ENCODE results near the gene TMEM150B.

Gene TMEM150B, protein sequence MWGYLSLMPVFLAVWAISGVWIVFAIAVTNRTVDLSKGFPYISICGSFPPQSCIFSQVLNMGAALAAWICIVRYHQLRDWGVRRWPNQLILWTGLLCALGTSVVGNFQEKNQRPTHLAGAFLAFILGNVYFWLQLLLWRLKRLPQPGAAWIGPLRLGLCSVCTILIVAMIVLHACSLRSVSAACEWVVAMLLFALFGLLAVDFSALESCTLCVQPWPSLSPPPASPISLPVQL

DNA sequence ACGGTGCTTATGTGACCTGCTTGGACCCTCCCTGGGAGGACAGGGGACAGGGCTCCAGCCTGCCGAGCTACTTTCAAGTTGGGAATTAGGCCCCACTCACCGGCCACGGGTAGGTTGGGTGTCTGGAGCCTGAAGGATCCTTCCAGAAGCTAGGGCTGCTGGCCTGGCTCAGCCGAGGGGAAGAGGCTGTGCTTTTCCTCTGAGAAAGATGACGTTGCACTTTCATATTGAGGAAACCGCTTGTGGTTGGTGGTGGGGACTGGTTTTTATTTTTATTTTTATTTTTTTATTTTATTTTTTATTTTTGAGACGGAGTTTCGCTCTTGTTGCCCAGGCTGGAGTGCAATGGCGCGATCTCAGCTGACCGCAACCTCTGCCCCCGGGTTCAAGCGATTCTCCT, at the start of gene TMEM150B:
Gene TMEM150B, minus strand, starts transcription at position 170 of the 400 bp plus-strand sequence. CDS start 4,305 bp downstream, outside the sequence.
- no peak for DNase-seq (ENCODE audit: low read depth)

DNA sequence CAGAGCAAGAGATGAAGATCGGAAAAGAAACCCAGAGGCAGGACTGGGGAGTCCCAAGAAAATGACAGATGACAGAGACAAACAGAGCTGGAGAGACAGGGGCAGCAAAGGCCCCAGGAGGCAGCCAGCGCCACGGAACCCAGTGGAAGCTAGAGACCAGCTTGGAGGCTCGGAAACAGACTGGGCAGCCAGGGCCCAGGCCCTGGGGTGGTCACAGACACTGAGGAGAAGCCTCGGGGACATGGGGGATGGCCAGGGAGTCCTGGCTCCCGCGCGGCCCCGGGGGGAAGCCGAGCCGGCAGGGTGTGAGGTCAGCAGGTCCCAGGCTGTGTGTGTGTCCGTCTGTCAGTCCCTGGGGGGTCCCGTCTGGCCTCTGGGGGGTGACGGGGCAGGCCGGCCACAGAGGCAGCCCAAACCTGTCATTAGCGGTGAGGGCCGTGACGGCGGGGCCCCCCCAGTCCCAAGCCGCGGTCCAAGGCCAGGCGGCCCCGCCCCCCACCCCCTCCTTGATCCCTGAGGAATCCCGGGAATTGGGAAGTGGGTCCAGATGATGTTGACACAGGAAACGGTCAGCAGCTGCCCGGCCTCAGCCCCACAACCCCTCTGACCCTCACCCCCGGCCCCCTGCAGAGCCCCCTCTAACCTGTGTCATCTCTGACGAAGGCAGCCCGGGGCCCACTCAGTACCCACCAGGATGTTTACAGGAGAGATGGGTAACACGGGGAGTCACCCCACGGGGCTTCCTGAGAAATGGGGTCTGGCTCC, 49.0 kb upstream of the TMEM150B start:
- no peak for DNase-seq (ENCODE audit: low read depth)

DNA sequence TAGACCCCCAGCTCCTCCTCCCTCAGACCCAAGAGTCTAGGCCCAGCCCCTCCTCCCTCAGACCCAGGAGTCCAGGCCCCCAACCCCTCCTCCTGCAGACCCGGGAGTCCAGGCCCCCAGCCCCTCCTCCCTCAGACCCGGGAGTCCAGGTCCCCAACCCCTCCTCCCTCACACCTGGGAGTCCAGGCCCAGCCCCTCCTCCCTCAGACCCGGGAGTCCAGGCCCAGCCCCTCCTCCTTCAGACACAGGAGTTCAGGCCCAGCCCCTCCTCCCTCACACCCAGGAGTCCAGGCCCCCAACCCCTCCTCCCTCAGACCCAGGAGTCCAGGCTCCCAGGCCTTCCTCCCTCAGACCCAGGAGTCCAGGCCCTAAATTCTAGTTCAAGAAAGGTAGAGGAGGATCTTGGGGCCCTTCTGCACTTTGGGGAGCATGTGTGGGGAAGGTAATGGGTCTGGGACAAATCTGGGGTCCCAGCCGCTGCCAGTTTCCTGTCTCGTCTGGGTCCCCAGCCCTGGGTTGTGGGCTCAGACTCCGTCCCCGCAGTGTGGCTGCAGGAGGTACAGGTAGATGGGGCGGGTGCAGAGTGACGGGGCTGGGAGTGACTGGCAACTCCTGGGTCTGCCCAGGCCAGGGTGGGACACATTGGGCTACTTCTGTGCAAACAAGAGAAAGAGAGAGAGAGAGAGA, 48.3 kb upstream of the TMEM150B start:
- no peak for DNase-seq (ENCODE audit: low read depth)

DNA sequence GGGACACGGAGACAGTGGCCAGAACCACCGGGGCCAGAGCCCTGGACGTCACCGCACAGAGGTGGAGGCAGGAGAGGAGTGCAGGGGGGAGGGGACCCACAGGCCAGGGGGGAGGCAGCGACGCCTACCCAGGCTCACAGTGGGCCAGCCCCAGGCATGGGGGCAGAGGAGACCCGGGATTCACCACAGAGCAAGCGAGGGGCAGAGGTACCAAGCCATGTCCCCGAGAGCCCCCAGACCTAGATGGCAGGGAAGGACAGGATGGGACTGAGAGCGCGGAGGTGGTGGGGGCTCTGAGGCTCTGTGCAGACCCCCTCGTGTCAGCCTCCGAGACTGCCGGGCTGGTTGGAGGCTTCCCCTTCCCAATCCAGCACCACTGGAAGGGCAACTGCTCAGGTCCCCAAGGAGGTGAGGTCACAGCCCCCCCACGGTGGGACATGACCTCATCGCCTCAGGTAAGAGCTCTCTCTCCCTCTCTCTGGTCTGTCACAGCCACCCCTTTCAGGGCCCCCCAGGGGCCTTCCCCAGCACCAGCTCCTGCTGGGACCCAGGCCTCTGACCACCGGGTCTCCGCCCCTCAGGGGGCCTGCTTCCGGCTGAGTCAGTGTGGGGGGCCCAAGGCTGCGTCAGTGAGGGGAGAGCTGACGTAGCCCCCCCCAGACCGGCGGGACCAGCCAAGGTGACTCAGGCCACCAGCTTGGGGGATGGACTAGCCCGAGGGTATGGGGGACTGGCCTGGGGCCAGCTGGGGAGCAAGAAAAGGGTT, 47.4 kb upstream of the TMEM150B start:
- DNase-seq (ENCODE audit: low read depth): no peak

DNA sequence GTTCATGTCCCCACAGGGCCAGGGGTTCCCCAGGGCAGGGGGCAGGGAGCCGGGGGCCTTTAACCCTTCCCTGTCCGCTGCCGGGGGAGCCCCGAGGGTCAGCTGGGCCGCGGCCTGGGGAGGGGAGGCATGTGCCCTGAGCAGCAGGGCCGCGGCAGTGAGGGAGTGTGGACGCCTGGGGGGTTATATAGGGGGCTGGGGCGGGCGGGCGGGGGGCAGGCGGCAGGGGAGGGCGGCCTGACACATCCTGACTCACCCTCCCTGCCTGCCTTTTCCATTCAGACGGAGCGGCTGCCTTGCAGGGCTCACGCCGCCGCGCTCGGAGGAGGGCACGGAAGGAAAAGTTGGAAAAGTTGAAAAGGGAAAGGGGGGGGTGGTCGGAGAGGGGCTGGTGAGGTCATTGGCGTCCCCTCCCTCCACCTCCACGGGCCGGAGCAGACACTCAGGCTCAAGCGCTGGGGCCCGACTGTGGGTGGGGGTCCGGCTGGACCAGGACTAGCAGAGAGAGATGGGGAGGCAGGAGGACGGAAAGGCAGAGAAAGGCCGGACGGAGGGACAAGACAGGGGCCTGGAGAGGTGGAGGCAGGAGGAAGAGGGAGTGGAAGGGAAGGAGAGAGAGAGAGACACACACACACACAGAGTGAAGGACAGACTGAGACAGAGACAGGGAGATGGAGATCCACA, 45.3 kb upstream of the TMEM150B start, which contains the start of gene IL11:
Gene IL11, minus strand, starts transcription at position 159 of the 684 bp plus-strand sequence. Its CDS starts 153 bp downstream, at position 6.
- DNase-seq (ENCODE audit: low read depth): no peak

DNA sequence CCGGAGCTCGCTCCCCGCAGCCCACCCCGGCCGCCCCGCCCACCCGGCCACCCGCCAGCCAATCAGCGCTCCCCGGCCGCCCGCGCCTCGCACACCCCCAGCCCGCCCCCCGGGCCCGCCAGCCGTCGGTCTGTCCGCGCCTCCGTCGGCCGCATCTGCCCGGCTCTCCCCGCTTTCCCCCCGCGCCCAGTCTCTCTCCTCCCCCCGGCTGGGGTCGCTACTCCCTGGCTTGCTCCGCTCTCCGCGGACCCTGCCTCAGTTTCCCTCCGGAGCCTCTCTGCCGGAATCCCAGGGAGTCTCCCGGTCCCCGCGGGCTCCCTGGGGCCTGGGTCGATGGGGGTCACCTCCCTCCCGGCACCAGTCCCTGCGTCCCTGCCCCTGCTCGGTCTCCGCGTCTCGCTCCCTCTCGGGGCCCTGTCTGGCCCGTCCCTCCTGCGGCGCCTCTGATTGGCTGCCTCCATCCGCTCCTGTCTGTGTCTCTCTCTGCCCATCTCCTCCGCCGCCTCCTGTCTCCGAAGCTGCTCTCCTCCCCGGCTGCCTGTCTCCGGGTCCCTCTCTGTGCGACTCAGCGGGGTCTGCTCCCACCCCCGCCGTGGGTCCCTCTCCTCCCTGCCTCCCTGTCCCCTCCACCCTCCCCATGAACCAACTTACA, 44.6 kb upstream of the TMEM150B start:
- DNase-seq (ENCODE audit: low read depth): no peak

DNA sequence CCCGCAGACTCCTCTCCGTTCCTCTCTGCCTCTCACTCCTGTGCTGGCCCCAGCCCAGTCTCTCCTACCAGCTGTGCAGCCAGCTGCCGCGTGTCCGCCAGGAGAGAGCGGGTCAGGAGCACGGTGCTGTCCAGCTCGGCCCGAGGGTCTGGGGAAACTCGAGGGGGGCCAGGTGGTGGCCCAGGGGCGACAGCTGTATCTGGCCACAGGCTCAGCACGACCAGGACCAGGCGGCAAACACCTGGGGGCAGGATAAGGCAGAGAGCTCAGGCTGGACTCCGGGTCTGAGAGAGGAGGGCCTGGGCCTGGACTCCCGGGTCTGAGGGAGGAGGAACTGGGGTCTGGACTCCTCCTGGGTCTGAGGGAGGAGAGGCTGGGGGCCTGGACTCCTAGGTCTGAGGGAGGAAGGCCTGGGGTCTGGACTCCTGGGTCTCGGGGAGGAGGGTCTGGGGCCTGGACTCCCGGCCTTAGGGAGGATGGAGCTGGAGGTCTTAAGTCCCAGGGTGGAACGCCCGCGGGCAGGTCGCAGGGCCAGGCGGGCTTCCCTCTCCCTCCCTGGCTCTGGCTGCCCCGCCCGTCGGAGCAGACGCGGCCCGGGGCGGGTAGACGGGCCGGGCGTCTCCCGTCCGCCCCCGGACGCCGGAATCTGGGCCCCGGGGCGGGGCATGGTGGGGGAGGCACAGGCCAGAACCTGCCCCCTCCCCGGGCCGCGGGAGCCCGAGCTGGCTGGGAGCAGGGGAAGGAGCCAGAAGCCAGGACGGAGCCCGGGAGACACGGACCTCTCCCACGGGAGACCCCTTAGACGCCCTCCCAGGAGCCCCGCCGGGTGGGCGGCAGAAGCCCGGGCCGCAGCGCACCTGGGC, 43.8 kb upstream of the TMEM150B start:
- no peak for DNase-seq (ENCODE audit: low read depth)

DNA sequence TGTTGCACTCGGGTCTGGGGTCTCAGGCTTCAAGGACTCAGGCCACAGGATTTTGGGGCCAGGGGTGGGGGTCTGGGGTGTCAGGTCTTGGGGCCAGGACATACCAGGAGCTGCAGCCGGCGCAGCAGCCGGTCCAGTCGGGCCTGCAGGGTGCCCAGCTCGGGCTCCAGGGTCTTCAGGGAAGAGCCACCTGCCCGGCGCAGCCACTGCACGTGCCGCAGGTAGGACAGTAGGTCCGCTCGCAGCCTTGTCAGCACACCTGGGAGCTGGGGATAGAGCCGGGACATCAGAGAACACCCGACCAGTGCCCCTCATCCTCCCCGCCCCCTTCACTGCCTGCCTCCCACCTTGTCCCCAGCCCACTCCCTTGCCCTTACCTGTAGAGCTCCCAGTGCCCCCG, 43.0 kb upstream of the TMEM150B start:
- DNase-seq (ENCODE audit: low read depth): no peak

DNA sequence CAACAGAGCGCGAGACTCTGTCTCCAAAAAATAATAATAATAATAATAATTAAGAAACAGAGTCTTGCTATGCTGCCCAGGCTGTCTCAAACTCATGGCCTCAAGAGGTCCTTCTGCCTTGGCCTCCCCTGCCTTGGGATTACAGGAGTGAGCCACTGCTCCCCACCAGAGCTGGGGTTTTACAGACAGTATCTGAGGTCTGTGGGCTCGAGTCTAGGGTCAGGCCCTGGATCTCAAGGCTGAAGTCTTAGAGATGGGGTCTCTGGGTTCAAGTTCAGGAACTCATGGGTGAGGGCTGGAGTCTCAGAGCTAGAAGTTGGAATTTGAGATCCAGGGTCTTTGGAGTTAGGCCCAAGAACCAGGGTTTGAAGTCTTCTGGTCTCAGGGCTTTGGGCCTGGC, 41.6 kb upstream of the TMEM150B start:
- DNase-seq (ENCODE audit: low read depth): no peak

DNA sequence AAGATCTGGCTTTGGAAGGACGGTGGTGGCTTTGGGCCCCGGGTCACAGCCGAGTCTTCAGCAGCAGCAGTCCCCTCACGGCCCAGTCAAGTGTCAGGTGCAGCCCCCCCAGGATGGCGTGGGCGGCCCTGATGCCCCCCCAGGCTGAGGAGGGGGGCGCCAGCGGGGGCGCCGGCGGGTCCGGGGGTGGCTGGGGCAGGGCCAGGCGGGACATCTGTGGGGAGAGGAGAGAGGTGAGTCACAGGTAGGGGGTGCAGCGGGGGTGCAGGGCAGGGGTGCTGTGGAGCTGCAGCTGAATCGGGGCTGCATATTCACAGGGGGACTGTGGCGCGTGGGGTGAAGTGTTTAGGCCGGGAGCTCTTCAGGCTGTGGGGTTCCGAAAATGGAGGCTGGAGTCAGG, 40.8 kb upstream of the TMEM150B start:
- no peak for DNase-seq (ENCODE audit: low read depth)

DNA sequence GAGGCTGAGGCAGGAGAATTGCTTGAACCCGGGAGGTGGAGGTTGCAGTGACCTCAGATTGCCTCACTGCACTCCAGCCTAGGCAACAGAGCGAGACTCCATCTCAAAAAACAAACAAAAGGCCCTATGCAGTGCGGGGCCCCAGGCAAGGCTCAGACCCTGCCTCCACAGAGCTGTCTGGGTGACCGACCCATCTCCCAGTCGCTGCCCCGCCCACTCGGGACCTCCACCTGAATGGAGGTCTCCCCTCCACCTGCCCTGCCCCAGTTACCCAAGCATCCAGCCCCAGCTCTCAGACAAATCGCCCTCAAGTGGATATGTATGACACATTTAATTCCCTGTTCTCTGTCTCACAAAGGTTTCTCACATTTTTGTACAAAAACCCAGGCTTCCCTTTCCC, 40.1 kb upstream of the TMEM150B start:
- no peak for DNase-seq (ENCODE audit: low read depth)

DNA sequence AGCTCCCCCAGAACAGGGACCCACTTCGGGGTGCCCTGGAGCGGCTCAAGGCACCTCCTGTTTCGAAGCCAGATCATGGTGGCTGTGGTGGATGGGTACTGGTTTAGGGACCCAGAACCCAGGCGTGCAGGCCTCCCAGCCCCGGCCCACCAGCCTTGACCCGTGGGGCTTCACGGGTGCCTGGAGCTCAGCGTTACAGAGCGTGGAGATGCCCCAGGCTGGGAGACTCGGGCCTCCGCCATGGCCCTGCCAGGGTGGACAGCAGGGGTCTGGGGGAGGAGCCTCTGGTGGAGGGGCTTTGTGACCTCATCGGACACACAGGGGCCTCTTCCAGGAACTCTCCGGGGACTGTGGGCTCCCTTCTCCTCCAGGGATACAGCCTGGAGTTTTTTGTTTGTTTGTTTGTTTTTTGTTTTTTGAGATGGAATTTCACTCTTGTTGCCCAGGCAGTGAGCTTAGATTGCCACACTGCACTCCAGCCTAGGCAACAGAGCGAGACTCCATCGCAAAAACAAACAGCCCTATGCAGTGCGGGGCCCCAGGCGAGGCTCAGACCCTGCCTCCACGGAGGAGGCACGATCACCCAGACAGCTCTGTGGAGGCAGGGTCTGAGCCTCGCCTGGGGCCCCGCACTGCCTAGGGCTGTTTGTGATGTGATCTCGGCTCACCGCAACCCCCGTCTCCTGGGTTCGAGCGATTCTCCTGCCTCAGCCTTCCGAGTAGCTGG, 38.0 kb upstream of the TMEM150B start, which contains the start of gene GARIN5B:
Gene GARIN5B, minus strand, starts transcription at position 271 of the 727 bp plus-strand sequence. Its CDS starts 194 bp downstream, at position 77.
- no peak for DNase-seq (ENCODE audit: low read depth)

DNA sequence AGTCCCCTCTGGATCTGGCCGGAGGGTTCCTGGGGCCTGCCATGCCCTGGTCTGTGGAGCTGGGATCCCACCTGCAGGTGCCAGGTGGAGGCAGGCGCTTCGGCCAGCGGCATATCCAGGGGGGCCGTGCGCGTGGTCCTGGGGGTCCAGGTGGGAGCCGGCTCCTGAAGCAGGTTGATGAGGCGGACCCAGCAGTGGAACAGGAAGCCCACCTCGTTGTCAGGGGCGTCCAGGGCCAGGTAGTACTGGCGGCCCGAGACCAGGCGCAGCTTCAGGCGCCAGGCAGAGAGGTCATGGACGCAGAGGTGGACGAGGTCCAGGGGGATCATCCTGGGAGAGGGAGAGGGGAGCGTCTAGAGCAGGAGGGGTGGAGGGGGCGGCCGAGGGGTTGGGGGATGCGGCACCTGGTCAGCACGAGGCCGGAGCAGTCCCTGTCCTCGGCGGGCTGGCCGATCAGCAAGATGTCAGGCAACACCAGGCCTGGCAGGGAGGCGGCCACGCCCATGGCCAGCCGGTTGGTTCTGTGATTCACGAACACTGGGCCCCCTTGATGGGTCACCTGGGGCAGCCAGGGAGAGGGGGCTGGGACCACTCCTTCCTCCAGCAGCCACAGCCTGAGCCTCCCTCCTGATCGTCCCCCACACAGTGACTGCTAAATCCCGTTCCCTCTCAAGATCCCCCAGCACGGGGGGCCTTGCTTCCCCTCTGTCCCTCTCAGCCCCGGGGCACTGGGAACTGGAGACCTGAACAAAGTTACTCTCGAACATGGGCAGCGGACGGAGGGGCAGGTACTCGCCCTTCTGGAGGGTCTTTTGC, 37.2 kb upstream of the TMEM150B start:
- DNase-seq (ENCODE audit: low read depth): no peak

DNA sequence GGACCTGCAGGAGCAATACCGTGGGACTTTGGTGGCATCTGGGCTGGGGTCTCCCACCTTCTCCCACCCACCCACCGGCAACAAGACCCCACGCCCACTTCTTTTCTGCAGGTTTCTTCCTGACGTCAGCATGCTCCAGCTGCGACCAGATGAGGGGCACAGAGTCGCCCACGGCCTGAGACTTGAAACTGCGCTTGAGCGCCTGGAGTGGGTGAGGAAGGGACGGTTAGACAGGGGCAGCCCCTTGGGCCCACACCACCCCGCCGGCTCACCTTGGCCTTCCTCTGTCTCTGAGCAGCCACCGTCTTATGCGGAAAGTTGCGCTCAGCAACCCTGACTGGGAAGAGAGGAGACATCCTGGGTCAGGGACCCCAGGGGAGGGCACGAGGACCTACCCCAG, 35.8 kb upstream of the TMEM150B start:
- DNase-seq (ENCODE audit: low read depth): no peak

DNA sequence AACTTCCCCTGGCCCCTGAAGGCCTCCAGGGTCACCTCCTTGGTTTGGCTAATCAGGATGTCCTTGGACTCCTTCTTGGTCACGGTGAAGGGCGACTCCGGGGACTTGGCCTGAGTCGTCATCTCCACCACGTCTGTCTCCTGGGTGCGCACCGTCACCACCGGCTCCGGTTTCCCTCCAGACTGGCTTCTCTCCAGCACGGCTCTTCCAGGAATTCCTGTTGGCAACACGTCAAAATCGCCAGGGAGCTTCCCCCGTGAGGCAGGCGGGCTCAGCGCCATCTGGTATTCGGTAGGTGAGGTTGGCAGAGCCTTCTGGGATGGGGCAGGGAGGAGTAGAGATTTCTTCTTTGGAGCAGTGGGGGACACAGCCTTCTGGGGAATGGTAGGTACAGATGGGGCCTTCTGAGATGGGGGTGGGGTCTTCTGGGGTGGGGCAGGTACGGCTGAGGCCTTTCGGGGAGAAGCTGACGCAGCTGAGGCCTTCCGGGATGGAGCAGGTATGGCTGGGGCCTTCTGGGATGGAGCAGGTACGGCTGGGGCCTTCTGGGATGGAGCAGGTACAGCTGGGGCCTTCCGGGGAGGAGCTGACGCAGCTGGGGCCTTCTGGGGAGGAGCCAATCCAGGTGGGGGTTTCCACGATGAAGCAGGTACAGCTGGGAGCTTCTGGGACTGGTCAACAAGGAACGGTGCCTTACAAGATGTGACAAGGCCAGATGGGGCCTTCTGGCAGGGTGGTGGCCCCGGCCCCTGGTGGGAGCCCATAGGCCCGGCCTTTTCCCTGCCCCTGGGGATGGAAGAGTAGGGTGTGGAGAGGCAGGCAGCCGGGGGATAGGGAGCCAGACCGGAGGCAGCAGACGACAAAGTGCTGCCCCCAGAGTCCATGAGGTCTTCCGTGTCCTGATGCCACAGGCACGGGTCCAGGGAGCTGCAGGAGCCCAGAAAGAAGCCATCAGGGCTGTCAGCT, 34.1 kb upstream of the TMEM150B start:
- no peak for DNase-seq (ENCODE audit: low read depth)

DNA sequence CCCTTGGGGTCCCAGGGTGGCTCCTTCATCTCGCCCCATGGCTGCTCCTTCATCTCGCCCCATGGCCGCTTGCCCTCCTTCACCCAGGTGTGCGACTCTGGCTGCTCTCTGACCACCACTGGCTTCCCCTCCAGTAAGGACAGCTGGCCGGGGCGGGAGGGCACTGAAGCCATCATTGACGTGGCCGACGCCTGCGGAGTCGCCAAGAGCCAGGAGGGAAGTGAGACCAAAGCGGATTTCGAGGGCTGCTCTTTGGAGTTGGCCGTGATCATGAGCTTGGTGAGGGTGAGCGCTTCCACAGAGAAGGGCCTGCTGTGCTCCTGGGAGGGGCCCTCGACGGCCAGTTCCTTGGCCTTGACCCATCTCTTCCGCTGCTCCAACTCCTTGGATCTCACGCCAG, 33.4 kb upstream of the TMEM150B start:
- DNase-seq (ENCODE audit: low read depth): no peak

DNA sequence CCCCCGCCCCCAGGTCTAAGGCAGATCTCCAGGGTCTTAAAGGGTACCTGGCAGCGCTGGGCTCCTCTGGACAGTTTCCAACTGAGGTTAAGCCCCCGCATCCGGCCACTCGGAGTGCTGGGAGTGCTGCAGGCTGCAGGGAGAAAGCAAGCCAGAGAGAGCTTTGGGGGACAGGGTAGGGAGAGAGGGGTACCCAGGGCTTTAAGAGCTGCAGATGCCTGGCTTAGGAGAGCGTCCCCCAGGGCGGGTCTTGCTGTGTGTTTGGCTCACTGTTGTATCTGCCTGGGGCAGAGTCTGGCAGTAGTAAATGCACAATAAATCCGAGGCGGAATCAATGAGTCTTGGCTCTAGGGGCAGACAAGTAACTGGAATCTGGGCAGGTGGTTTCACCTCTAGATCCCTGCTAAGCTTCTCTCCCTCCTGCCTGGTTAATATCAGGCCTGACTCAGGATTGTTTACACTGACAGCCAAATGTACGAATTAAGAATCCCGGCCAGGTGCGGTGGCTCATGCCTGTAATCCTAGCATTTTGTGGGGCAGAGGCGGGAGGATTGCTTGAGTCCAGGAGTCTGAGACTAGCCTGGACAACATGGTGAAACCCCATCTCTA, 30.2 kb upstream of the TMEM150B start:
- DNase-seq (ENCODE audit: low read depth): no peak
